Activated CD8-positive, alpha-beta memory T cell treated with anti-CD3 and anti-CD28 coated beads for 24 hours (primary cell): Measurements from ENCODE around the gene PPM1N.

Source experiments
- DNase-seq: peaks from one replicate; pipeline ENCODE4 v3.0.0-alpha.2; 2020

The PPM1N gene

GRCh38 chr19:45511074-45511473 lies 12.8 kb downstream of the PPM1N start:
- DNase-seq = no peak

GRCh38 chr19:45512881-45513483 lies 14.7 kb downstream of the PPM1N start:
- no peak for DNase-seq

- DNase-seq = no peak
These were observed 16.3 kb downstream of the PPM1N start for GRCh38 chr19:45514376-45515051.

GRCh38 chr19:45515081-45515624 lies 16.9 kb downstream of the PPM1N start:
- peak; percentile 73 for DNase-seq

GRCh38 chr19:45515807-45516401 lies 17.7 kb downstream of the PPM1N start:
- no peak for DNase-seq

- DNase-seq = no peak
These were observed 19.0 kb downstream of the PPM1N start for GRCh38 chr19:45517238-45517637.

GRCh38 chr19:45517641-45518468 lies 19.6 kb downstream of the PPM1N start:
- DNase-seq = no peak

- no peak for DNase-seq
These were observed 20.2 kb downstream of the PPM1N start for GRCh38 chr19:45518469-45518826.

- no peak for DNase-seq
These were observed 24.0 kb downstream of the PPM1N start for GRCh38 chr19:45522010-45522941.

GRCh38 chr19:45523642-45524256 lies 25.5 kb downstream of the PPM1N start:
- DNase-seq = peak; percentile 87

GRCh38 chr19:45524575-45525129 lies 26.4 kb downstream of the PPM1N start:
- no peak for DNase-seq

- DNase-seq = no peak
These were observed 27.9 kb downstream of the PPM1N start for GRCh38 chr19:45526143-45526542.

GRCh38 chr19:45526971-45527370 lies 28.7 kb downstream of the PPM1N start:
- DNase-seq = no peak

- DNase-seq = no peak
These were observed 29.5 kb downstream of the PPM1N start for GRCh38 chr19:45527731-45528130.

- no peak for DNase-seq
These were observed 30.0 kb downstream of the PPM1N start for GRCh38 chr19:45528149-45528743.

GRCh38 chr19:45528744-45529419 lies 30.6 kb downstream of the PPM1N start:
- DNase-seq = no peak

GRCh38 chr19:45529420-45529785 lies 31.2 kb downstream of the PPM1N start:
- DNase-seq = no peak

GRCh38 chr19:45531349-45531748 lies 33.1 kb downstream of the PPM1N start:
- no peak for DNase-seq

- DNase-seq = no peak
These were observed 41.2 kb downstream of the PPM1N start for GRCh38 chr19:45539459-45539858.

GRCh38 chr19:45542234-45542668 lies 44.0 kb downstream of the PPM1N start:
- no peak for DNase-seq
